HG02759 (cell line): ENCODE data around the gene ATG2A.
A peak's percentile ranks its signal among the peaks of the same experiment; 100 is the strongest.

Source experiments
- ATAC-seq: cut with Tn5 transposase; IDR thresholded peaks from one replicate; pipeline ENCODE4 v1.9.1; 2021; ENCODE audit warnings: mild to moderate bottlenecking, moderate library complexity; ENCODE audit not compliant: unreplicated experiment

ATG2A gene

DNA sequence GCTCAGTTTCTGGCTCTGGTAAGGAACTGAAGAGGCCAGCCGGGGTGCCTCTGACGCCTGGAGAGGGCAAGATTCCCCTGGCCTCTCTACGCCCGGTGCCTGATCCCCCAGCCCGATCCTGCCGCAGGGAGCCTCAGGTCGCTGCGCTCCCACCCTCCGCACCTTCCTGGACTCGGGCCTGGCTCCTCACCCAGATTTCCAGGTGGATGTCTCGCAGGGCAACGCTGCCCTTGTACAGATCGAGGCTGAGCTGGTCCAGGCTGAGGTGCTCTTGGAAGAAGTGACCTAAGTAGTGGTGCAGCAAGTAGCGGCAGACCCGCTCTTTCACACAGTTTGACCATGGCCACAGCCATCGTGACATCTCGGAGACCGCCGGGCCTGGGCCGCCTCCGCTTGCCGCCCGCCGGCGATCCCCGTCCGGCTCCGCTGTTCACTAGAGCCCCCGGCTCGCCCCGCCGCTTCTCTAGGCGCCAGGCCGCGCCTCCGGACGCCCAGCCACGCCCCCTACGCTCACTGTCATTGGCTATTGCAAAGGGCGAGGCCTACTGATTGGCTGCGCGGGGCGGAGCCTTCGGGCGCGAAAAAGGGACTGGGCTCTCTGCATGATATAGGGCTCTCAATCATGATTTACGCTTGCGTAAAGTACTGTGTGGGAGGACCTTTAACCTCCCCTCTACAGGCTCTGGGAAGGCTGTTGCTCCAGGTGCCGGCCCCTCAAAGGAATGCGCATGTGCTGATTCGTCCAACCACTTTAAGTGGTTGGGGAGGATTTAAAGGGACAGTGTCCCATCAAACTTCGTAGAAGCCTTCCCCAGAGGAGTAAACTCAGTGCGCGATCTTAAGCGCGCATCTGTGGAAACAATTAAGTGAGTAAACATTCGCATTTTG is at the start of gene ATG2A:
Gene ATG2A (minus strand): TSS at position 435 of the 888 bp plus-strand sequence. CDS start 74 bp downstream, at position 361.
- peak; percentile 95 for ATAC-seq

GRCh38 chr11:64963072-64963631 is 46.1 kb upstream of the ATG2A start:
- ATAC-seq: no peak

- no peak for ATAC-seq
These were observed 43.7 kb upstream of the ATG2A start for GRCh38 chr11:64960719-64961118.

- no peak for ATAC-seq
These were observed 42.5 kb upstream of the ATG2A start for GRCh38 chr11:64959498-64959897.

DNA sequence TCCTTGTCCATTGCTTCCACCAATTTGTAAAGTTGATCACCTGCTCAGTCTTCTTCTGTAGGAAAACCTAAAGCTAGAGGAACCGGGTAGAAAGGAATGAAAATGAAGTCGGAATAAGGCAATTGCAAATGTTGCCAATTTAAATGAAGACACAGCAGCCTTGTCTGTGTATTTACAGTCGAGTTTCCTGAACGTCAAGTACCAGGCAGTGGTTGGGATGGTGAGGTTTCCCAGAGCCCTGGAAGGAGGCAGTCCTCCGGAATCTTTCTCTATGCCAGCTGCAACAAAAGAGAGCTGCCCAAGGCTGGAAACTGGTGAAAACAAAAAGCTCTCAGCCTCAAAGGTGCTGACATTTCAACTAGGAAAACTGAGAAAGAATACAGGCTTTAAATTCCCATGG is 37.2 kb upstream of the ATG2A start:
- ATAC-seq: no peak

DNA sequence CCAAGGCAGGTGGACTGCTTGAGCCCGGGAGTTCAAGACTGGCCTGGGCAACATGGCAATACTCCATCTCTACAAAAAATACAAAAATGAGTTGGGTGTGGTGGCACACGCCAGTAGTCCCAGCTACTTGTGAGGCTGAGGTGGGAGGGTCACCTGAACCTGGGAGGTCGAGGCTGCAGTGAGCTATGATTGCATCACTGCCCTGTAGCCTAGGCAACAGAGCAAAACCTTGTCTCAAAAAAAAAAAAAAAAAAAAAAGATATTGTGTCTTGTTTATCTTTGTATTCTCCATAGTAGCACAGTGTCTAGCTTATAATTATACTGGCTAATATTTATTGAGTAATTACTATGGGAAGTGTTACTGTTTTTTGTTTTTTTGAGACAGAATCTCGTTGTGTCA is 34.5 kb upstream of the ATG2A start:
- ATAC-seq: no peak

GRCh38 chr11:64947208-64947814 is 30.3 kb upstream of the ATG2A start:
- ATAC-seq: no peak

GRCh38 chr11:64936539-64936938 is 19.5 kb upstream of the ATG2A start:
- no peak for ATAC-seq

DNA sequence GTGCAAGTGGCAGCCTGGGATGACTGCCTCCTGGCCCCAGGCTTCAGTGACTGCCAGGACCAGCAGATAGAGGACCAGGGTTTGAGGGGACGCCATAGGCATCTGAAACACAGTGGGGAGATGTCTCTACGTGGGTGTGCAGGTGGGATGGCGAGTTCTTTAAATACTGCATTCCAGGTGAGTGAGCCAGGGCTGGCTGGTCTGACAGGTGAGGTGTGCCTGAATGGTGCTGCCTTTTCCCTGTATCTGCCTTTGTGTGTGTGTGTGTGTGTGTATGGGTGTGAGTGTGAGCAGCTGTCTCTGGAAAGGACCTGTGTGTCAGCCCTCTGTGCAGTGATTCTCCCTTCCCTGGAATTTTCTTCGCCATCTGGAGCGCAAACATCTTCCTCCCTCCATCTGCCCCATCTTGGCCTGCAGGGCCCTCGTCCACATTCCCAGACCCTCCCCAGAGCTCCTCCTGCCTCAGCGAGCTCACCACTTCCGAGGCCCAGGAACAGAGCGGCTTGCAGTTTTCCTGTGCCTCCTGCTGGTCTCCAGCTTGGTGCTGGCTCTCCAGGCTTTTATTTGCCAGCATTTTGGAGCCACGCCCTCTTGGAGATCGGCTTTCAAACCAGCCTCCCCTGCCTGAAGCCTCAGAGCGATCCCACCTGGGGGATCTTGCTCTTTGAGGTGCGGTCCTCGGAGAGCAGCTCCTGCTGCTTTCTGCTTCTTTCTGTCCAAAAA is 18.5 kb upstream of the ATG2A start, which contains the start of gene GPHA2:
Gene GPHA2 (minus strand): TSS at position 535 of the 723 bp plus-strand sequence. CDS start 433 bp downstream, at position 102.
- ATAC-seq: no peak

- ATAC-seq: no peak
These were observed 17.8 kb upstream of the ATG2A start for GRCh38 chr11:64934682-64935358.

DNA sequence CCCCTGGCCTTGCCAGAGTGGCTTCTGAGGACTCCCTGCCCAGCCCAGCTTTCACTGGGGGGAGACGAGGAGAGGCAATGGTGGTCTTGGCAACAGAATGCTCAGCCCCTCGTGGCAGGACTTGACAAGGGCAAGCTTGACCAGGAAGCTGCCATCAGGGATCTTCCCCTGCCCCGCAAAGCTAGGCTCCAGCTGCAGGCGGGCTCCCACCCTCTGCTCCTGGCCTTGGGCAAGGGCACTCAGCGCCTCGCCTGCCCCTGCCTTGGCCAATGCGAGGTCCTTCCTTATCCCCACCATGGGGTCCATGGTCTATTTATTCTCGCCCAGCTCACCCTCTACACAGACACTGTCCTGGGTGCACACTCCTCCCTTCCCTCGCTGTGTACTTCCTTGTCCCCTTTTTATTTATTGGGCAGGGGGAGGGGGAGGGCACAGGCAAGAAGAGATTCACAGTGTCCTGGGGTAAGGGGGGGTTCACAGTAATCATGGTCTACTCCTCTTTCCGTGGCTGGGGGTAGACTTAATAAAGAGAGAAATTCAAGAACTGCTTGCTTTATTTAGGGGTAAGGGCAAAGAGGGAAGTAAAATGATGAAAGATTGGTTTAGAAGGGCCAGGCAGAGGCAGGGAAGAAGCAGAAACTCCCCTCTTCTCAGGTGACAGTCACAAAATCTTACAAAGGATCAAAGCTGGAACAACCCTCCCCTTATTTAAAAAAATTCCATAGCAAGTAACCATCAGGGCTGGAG is 17.1 kb upstream of the ATG2A start:
- no peak for ATAC-seq

DNA sequence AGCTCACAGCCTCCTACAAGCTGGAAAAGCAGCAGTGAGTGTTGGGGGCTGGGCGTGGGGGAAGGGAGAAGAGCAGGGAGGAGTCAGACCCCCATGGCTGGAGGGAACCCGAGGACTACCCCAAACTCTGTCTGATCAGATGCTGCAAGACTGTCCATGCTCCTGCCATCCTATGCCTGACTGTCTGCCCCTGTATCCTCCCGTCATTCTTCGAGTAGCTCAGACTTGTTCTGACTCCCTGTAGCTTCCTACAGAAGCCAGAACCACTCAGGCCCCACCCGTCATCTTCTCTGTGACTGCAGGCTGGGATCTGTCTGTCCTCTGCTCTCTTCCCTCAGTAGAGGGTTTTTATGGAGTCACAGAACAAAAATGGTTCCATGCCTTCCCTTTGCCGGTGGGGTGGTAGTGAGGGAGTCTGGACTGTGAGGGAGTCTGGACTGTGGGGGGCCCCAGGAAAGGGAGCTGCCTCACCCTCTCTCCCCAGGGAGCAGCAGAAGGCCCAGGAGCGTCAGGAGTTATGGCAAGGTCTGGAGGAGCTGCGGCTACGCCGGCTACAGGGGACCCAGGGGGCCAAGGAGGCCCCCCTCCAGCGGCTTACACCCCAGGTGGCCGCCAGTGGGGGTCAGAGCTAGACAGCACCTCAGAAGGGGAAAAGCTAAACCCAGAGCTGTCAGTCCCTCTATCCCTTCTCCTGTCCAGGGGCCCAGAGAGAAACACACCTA is 16.4 kb upstream of the ATG2A start:
- ATAC-seq: no peak

DNA sequence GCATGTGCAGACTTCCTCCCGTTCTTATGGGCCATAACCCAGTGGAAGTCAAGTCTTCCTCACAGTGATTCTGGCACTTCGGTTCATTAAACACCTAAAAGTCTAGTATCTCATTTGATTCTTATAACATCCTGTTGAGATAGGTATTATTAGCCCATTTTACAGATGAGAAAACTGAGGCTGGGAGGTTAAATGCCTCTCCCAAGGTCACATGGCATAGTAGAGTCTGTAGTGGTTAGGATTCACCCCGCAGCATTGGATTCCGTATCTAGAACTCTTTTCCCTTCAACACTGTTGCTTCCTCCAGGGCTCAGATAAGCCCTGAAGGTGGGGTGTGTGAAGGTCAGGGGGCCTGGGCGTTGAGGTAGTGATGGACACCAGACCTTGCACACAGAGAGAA is 15.3 kb upstream of the ATG2A start:
- no peak for ATAC-seq

GRCh38 chr11:64931290-64931689 is 14.3 kb upstream of the ATG2A start:
- ATAC-seq: no peak

GRCh38 chr11:64930340-64930739 is 13.3 kb upstream of the ATG2A start:
- ATAC-seq: no peak

DNA sequence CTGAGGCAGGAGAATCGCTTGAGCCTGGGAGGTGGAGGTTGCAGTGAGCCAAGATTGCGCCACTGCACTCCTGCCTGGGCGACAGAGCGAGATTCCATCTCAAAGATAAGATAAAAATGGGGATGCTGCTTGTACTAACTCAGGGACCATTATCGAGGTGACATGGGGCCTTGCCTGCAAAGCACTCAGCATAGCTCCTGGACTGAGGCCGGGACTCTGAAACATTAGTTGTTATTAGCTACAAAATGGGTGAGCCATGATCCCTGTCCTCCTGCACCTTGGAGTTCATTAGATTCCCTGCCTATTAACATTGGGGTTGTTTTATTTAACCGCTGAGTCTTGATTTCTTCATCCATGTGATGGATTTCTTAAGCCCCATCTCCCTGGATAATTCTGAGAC is 12.6 kb upstream of the ATG2A start:
- ATAC-seq: no peak

GRCh38 chr11:64928957-64929356 is 11.9 kb upstream of the ATG2A start:
- no peak for ATAC-seq

- ATAC-seq: no peak
These were observed 9.7 kb upstream of the ATG2A start for GRCh38 chr11:64926689-64927088.
